Peyer's patch (tissue), 4 donors: ENCODE results near the gene FILIP1.

Experiments
- POLR2A ChIP-seq, 2 donors: fragments of 450-650 bp; IDR thresholded peaks; one replicate each; pipeline ENCODE4 v1.5.1; 2017; ENCODE audit warnings: antibody characterized with exemption in 2 of 2, mild to moderate bottlenecking in 2 of 2, moderate library complexity in 2 of 2
- TF ChIP-seq, protein P1 (sequence below), 6 experiments: fragments of 450-650 bp in 4 of 6; fragments of 200-600 bp in 2 of 6; sonication (generic) in 1 of 6; IDR thresholded peaks; one replicate each; pipeline ENCODE4 v1.5.1; 2017 to 2019; ENCODE audit warnings: antibody characterized with exemption in 6 of 6, mild to moderate bottlenecking in 3 of 6, moderate library complexity in 1 of 6

DNA sequence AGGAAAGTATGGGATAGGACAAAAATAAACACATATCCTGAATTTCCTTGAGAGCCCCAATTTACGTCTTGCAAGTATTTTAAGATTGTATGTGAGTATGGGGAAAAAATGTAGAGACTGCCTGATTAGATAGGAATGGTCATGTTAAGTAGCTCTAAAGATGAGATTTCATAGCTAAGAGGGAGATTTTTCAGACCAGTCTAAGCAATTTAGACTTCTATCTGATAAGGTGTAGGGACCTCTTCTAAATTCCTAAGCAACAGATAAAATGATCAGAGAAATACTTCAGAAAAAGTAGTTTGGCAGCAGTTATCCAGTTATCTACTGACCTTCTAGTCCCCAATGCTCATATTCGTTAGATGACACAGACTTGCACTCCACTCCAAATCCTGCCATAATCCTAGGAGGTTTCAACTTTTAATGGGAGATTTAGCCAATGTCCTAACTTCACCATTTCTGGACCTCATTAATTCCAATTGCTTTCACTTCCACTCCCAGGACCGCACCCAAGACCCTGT is 90.0 kb downstream of the FILIP1 start:
- no peak for TF ChIP-seq POLR2A (IDR thresholded peaks at IDR 0.05)
- TF ChIP-seq, protein P1, sequence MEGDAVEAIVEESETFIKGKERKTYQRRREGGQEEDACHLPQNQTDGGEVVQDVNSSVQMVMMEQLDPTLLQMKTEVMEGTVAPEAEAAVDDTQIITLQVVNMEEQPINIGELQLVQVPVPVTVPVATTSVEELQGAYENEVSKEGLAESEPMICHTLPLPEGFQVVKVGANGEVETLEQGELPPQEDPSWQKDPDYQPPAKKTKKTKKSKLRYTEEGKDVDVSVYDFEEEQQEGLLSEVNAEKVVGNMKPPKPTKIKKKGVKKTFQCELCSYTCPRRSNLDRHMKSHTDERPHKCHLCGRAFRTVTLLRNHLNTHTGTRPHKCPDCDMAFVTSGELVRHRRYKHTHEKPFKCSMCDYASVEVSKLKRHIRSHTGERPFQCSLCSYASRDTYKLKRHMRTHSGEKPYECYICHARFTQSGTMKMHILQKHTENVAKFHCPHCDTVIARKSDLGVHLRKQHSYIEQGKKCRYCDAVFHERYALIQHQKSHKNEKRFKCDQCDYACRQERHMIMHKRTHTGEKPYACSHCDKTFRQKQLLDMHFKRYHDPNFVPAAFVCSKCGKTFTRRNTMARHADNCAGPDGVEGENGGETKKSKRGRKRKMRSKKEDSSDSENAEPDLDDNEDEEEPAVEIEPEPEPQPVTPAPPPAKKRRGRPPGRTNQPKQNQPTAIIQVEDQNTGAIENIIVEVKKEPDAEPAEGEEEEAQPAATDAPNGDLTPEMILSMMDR (IDR thresholded peaks at IDR 0.05), result no peak
